Nephron (organoid): Measurements from ENCODE around the gene HEBP1.
"Not testable (repeated sequence)": the region's sequence is repeated elsewhere in the genome, so short reads cannot be mapped to it uniquely, and the experiment has no call there.

Experiments
- H3K27ac Mint-ChIP-seq, 3 experiments: 2 replicates each; pipeline ENCODE4 v1.8.0; 2020; ENCODE audit warnings: mixed read lengths in 3 of 3, mild to moderate bottlenecking in 2 of 3, moderate library complexity in 1 of 3
- H3K27me3 Mint-ChIP-seq: 2 replicates; pipeline ENCODE4 v1.8.0; 2021; ENCODE audit warnings: low read depth, mild to moderate bottlenecking, moderate library complexity, mixed read lengths
- H3K36me3 Mint-ChIP-seq: 2 replicates; pipeline ENCODE4 v1.8.0; 2020; ENCODE audit warnings: low read depth, mixed read lengths
- H3K4me1 Mint-ChIP-seq: 2 replicates; pipeline ENCODE4 v1.8.0; 2020; ENCODE audit warnings: mixed read lengths
- H3K4me3 Mint-ChIP-seq, 3 experiments: 2 replicates each; pipeline ENCODE4 v1.8.0; 2020; ENCODE audit warnings: mild to moderate bottlenecking in 3 of 3, mixed read lengths in 3 of 3, moderate library complexity in 2 of 3
- H3K9me3 Mint-ChIP-seq: 2 replicates; pipeline ENCODE4 v1.8.0; 2020; ENCODE audit warnings: mixed read lengths
- TF ChIP-seq, protein P1 (sequence below), 3 experiments: fragments of 200-600 bp; sonication (generic); IDR thresholded peaks; one replicate each; pipeline ENCODE4 v1.5.0; 2021; ENCODE audit warnings: antibody characterized with exemption in 3 of 3; ENCODE audit not compliant: unreplicated experiment in 3 of 3

Gene HEBP1

GRCh38 chr12:13036881-13037280, 36.8 kb upstream of the HEBP1 start:
- Mint-ChIP-seq H3K4me1 (peaks cover 17% of the 10 kb centered on the region), H3K27ac (peak overlapping the region in 1 of 3 experiments; percentile 35), H3K36me3 (no peaks in the 10 kb centered on the region), H3K9me3 (no peaks in the 10 kb centered on the region), H3K27me3 (no peaks in the 10 kb centered on the region), H3K4me3 (no peak overlapping the region)
- TF ChIP-seq, protein P1, sequence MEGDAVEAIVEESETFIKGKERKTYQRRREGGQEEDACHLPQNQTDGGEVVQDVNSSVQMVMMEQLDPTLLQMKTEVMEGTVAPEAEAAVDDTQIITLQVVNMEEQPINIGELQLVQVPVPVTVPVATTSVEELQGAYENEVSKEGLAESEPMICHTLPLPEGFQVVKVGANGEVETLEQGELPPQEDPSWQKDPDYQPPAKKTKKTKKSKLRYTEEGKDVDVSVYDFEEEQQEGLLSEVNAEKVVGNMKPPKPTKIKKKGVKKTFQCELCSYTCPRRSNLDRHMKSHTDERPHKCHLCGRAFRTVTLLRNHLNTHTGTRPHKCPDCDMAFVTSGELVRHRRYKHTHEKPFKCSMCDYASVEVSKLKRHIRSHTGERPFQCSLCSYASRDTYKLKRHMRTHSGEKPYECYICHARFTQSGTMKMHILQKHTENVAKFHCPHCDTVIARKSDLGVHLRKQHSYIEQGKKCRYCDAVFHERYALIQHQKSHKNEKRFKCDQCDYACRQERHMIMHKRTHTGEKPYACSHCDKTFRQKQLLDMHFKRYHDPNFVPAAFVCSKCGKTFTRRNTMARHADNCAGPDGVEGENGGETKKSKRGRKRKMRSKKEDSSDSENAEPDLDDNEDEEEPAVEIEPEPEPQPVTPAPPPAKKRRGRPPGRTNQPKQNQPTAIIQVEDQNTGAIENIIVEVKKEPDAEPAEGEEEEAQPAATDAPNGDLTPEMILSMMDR (IDR thresholded peaks at IDR 0.05; ENCODE audit: unreplicated experiment in 3 of 3) = no peak

GRCh38 chr12:13035335-13035734, 35.3 kb upstream of the HEBP1 start:
- H3K4me1 Mint-ChIP-seq = peaks cover 17% of the 10 kb centered on the region
- not testable (repeated sequence) for H3K27me3 Mint-ChIP-seq, H3K9me3 Mint-ChIP-seq, H3K27ac Mint-ChIP-seq, H3K36me3 Mint-ChIP-seq, H3K4me3 Mint-ChIP-seq

DNA sequence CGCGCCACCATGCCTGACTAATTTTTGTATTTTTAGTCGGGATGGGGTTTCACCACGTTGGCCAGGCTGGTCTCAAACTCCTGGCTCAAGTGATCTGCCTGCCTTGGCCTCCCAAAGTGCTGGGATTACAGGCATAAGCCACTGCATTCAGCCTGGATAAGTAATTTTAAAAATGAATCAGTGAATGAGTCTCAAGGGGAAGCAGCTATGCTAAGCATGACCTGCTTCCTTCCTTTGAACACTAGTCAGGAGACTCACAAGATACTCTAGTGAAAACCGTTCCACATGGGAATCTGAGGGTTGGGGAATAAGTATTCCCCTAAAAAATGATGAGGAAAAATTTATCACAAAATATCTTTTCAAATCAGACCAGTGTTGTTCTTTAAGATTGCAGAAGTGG, 33.4 kb upstream of the HEBP1 start:
- H3K4me1 Mint-ChIP-seq = peaks cover 5% of the 10 kb centered on the region
- no peak overlapping the region for H3K4me3 Mint-ChIP-seq
- H3K36me3 Mint-ChIP-seq = no peaks in the 10 kb centered on the region
- H3K9me3 Mint-ChIP-seq = no peaks in the 10 kb centered on the region
- TF ChIP-seq, protein P1 (IDR thresholded peaks at IDR 0.05; ENCODE audit: unreplicated experiment in 3 of 3) = no peak
- H3K27me3 Mint-ChIP-seq = no peaks in the 10 kb centered on the region
- no peak overlapping the region for H3K27ac Mint-ChIP-seq

DNA sequence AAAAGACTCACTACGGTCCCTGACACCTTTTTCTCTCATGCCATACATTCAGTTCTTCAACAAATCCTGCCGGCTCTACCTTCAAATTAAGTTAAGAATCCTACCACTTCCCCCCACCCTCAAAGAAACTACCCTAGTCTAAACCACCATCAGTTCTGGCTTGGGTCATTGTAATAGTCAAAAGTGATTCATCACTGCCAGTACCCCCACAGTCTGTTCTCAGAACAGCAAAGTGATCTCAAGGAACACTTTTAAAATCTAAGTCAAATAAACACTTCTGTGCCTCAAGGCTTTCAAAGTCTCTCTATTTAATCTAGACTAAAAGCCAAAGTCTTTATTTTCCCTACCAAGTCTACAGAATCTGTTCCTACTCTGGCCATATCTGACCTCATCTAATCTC, 32.1 kb upstream of the HEBP1 start:
- no peaks in the 10 kb centered on the region for H3K36me3 Mint-ChIP-seq
- H3K4me1 Mint-ChIP-seq = peaks cover 4% of the 10 kb centered on the region
- no peaks in the 10 kb centered on the region for H3K27me3 Mint-ChIP-seq
- no peaks in the 10 kb centered on the region for H3K9me3 Mint-ChIP-seq
- TF ChIP-seq, protein P1 (IDR thresholded peaks at IDR 0.05; ENCODE audit: unreplicated experiment in 3 of 3) = no peak
- H3K27ac Mint-ChIP-seq = no peak overlapping the region
- H3K4me3 Mint-ChIP-seq = no peak overlapping the region

GRCh38 chr12:13030541-13031291, 30.7 kb upstream of the HEBP1 start:
- Mint-ChIP-seq H3K9me3 (no peaks in the 10 kb centered on the region), H3K4me3 (no peak overlapping the region)
- TF ChIP-seq, protein P1 (IDR thresholded peaks at IDR 0.05; ENCODE audit: unreplicated experiment in 3 of 3) = no peak

DNA sequence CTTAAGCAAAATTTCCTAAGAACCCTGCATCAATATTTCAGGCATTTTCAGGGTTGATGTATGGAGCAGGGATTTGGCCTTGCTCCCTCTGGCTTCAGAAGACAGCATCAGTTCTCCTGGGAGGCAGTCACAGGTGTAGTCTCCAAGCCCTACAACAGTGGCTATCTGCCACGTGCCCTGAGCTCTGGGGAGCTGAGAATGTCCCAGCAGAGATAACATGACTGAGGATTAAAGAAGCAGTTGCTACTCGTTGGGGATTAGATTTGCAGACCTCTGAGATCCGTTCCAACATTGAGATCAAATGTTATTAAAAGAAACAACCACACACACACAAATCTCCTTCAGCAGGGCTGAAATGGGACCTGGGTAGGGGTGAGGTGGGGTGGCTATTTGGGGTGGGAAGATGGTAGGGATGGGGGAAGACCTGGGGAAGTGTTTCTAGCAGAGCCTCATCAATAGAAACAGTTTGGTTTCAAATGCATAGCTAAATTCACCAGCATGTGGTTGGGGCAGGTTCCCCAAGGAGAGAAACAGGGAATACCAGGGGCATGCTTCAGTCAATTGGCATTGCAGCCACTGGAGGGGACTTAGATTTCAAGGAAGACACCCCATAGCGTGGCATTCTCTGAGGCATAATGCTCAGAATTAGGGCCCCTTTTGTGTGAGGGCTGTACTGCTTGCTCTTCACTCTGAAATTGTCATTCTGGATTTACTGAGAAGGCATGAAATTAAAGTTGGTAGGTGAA, 28.9 kb upstream of the HEBP1 start:
- Mint-ChIP-seq H3K4me3 (no peak overlapping the region), H3K27ac (peak overlapping the region in 1 of 3 experiments; percentile 43), H3K27me3 (no peaks in the 10 kb centered on the region), H3K9me3 (no peaks in the 10 kb centered on the region), H3K4me1 (peaks cover 20% of the 10 kb centered on the region), H3K36me3 (no peaks in the 10 kb centered on the region)
- TF ChIP-seq, protein P1 (IDR thresholded peaks at IDR 0.05; ENCODE audit: unreplicated experiment in 3 of 3) = no peak

More at GRCh38 chr12:13030541-13031291, 30.7 kb upstream of the HEBP1 start:
- Mint-ChIP-seq H3K36me3 (no peaks in the 10 kb centered on the region), H3K27ac (no peak overlapping the region), H3K4me1 (peaks cover 12% of the 10 kb centered on the region), H3K27me3 (no peaks in the 10 kb centered on the region)
